ENCODE results near the gene STARD13. TPM values are rescaled to one million over a fixed set of nuclear protein-coding genes. Genes with fewer than 3 reads are reported as not detected.

The STARD13 gene
- total and polyA plus RNA-seq, 2 donors from 2014 or later, result 5.1 to 37.2 TPM

GRCh38 chr13:33112766-33113165 is 172.8 kb downstream of the STARD13 start:
- FAIRE-seq (no peak), DNase-seq (peak in 3 of 5 donors; percentile 46 to 83 (median 66))
- TF ChIP-seq CTCF (IDR thresholded peaks at IDR 0.05; ENCODE audit: borderline replicate concordance, extremely low read depth, insufficient read depth), result no peak
- no peak overlapping the region for H3K4me3 ChIP-seq (ENCODE audit: low read length in 3 of 3)
- H3K9ac ChIP-seq (ENCODE audit: low read length in 3 of 3), result no peak overlapping the region
- peaks cover 9 to 45% (median 27%) of the 10 kb centered on the region in 3 donors for H3K36me3 ChIP-seq (ENCODE audit: control insufficient read depth in 2 of 3, insufficient read depth in 3 of 3, low read length in 3 of 3)
- intact Hi-C loops (cut with DNase I), result no loop called here
- H3K27ac ChIP-seq (ENCODE audit: low read depth in 2 of 2, low read length in 2 of 2), result no peak overlapping the region
- no peaks in the 10 kb centered on the region for H3K27me3 ChIP-seq (ENCODE audit: control insufficient read depth, insufficient read depth, low read length)
- H3K9me3 ChIP-seq (ENCODE audit: control insufficient read depth in 2 of 3, insufficient read depth in 1 of 3, low read length in 3 of 3), result no peaks in the 10 kb centered on the region
- H3K4me1 ChIP-seq (ENCODE audit: control insufficient read depth in 2 of 3, insufficient read depth in 2 of 3, low read depth in 1 of 3, low read length in 3 of 3), result peaks cover 0 to 12% (median 3%) of the 10 kb centered on the region in 3 donors

GRCh38 chr13:33111414-33112110 is 174.0 kb downstream of the STARD13 start:
- Histone ChIP-seq H3K4me3 (ENCODE audit: low read length in 3 of 3) (no peak overlapping the region), H3K27ac (ENCODE audit: low read depth in 2 of 2, low read length in 2 of 2) (peak overlapping the region in 1 of 2 donors; percentile 13), H3K27me3 (ENCODE audit: control insufficient read depth, insufficient read depth, low read length) (no peaks in the 10 kb centered on the region), H3K9me3 (ENCODE audit: control insufficient read depth in 2 of 3, insufficient read depth in 1 of 3, low read length in 3 of 3) (no peaks in the 10 kb centered on the region), H3K9ac (ENCODE audit: low read length in 3 of 3) (no peak overlapping the region), H3K4me1 (ENCODE audit: control insufficient read depth in 2 of 3, insufficient read depth in 2 of 3, low read depth in 1 of 3, low read length in 3 of 3) (peaks cover 0 to 12% (median 3%) of the 10 kb centered on the region in 3 donors), H3K36me3 (ENCODE audit: control insufficient read depth in 2 of 3, insufficient read depth in 3 of 3, low read length in 3 of 3) (peaks cover 12 to 47% (median 30%) of the 10 kb centered on the region in 3 donors)
- no peak for FAIRE-seq
- intact Hi-C loops (cut with DNase I), result no loop called here
- no peak for TF ChIP-seq CTCF (IDR thresholded peaks at IDR 0.05; ENCODE audit: borderline replicate concordance, extremely low read depth, insufficient read depth)
- peak in 2 of 5 donors; percentile 28 to 55 for DNase-seq

GRCh38 chr13:33110713-33111413 is 174.7 kb downstream of the STARD13 start:
- H3K36me3 ChIP-seq (ENCODE audit: control insufficient read depth in 2 of 3, insufficient read depth in 3 of 3, low read length in 3 of 3), result peaks cover 16 to 43% (median 30%) of the 10 kb centered on the region in 3 donors

More at GRCh38 chr13:33110713-33111413, 174.7 kb downstream of the STARD13 start:
- Histone ChIP-seq H3K27me3 (ENCODE audit: control insufficient read depth, insufficient read depth, low read length) (no peaks in the 10 kb centered on the region), H3K4me1 (ENCODE audit: control insufficient read depth in 2 of 3, insufficient read depth in 2 of 3, low read depth in 1 of 3, low read length in 3 of 3) (peaks cover 0 to 12% (median 3%) of the 10 kb centered on the region in 3 donors), H3K4me3 (ENCODE audit: low read length in 3 of 3) (no peak overlapping the region), H3K27ac (ENCODE audit: low read depth in 2 of 2, low read length in 2 of 2) (peak overlapping the region in 1 of 2 donors; percentile 13), H3K9ac (ENCODE audit: low read length in 3 of 3) (no peak overlapping the region), H3K9me3 (ENCODE audit: control insufficient read depth in 2 of 3, insufficient read depth in 1 of 3, low read length in 3 of 3) (no peaks in the 10 kb centered on the region)
- no peak for FAIRE-seq
- intact Hi-C loops (cut with DNase I), result no loop called here
- peak in 2 of 5 donors; percentile 52 to 82 for DNase-seq
- no peak for TF ChIP-seq CTCF (IDR thresholded peaks at IDR 0.05; ENCODE audit: borderline replicate concordance, extremely low read depth, insufficient read depth)
